Measurements from ENCODE around the gene SORBS2. TPM values are rescaled to one million over a fixed set of nuclear protein-coding genes. Genes with fewer than 3 reads are reported as not detected.

Gene SORBS2
- total RNA-seq, 1 experiment from 2014 or later = 44.5 TPM

DNA sequence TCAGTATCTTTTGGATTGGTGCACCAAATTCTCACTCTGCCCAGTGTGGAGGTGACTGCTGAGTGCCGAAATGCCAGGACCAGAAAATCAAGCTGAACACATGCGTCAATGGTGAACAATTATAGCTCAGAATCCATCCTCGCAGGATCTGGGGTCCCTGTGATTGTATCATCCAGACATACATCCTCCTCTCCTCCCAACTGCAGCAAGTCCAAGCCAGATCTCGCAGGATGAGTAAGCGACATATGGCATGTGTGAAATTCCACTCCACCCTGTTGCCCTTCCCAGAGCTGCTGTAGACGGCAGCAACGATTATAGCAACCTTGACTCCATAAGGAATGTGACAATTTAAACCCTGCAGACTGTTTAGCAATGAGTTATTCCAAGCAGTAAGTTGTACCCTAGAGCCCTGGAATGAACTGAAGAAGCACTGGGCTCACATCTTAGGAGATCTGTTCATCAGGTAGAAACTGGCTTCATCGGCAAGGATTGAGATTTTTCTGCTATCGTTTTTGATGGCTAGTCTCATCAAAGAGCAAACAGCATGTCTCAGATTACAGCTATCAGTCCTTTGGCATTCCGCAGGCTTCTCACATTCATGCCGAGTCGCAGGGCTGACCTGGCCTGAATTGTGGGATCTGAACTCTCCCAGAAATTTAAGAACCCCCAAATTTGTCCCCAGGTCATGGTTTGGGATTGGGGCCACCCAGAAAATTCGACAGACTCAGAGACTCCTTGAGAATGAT is 35.5 kb upstream of the SORBS2 start:
- peaks cover 48% of the 10 kb centered on the region for H3K36me3 Mint-ChIP-seq
- peaks cover 50% of the 10 kb centered on the region for H3K9me3 Mint-ChIP-seq
- DNase-seq (ENCODE audit: low spot score) = no peak
- peaks cover 28% of the 10 kb centered on the region for H3K4me1 Mint-ChIP-seq
- H3K27ac Mint-ChIP-seq = peak overlapping the region; percentile 75
- no peak for TF ChIP-seq FOXK1 (CRISPR knock-in tag; IDR thresholded peaks at IDR 0.05)
- no peak for TF ChIP-seq ZNF671 (CRISPR knock-in tag; IDR thresholded peaks at IDR 0.05)
- no peak overlapping the region for H3K4me3 Mint-ChIP-seq
- ChIA-PET CTCF (interaction anchor here (1.0 kb wide), 2 partner anchors 25 to 174 kb away, joined by 3 to 4 read pairs; no protein-coding TSS in a partner anchor), POLR2A (interaction anchor here (1.0 kb wide), 1 partner anchor 76 kb away, joined by 3 read pairs; no protein-coding TSS in a partner anchor)
- ATAC-seq = peak; percentile 86
- no peaks in the 10 kb centered on the region; the same call in 1 of the 2 replicates for H3K27me3 Mint-ChIP-seq (ENCODE audit: low read depth)

- ATAC-seq (no peak), DNase-seq (ENCODE audit: low spot score) (no peak)
- H3K36me3 Mint-ChIP-seq = peaks cover 45% of the 10 kb centered on the region
- H3K4me3 Mint-ChIP-seq = no peak overlapping the region
- peaks cover 28% of the 10 kb centered on the region for H3K4me1 Mint-ChIP-seq
- ChIA-PET CTCF (interaction anchor here (1.0 kb wide), 1 partner anchor 24 kb away, joined by 4 read pairs; no protein-coding TSS in a partner anchor), POLR2A (no interaction called here)
- H3K9me3 Mint-ChIP-seq = peaks cover 47% of the 10 kb centered on the region
- no peak overlapping the region; the same call in 1 of the 2 replicates for H3K27ac Mint-ChIP-seq
- H3K27me3 Mint-ChIP-seq (ENCODE audit: low read depth) = no peaks in the 10 kb centered on the region; the same call in 1 of the 2 replicates
- no peak for TF ChIP-seq NFYB (CRISPR knock-in tag; conservative IDR thresholded peaks at IDR 0.05; ENCODE audit: low read depth)
- TF ChIP-seq ZNF232 (CRISPR knock-in tag; IDR thresholded peaks at IDR 0.05) = no peak
- TF ChIP-seq TP53 (CRISPR knock-in tag; IDR thresholded peaks at IDR 0.05) = no peak
- TF ChIP-seq, protein P1, sequence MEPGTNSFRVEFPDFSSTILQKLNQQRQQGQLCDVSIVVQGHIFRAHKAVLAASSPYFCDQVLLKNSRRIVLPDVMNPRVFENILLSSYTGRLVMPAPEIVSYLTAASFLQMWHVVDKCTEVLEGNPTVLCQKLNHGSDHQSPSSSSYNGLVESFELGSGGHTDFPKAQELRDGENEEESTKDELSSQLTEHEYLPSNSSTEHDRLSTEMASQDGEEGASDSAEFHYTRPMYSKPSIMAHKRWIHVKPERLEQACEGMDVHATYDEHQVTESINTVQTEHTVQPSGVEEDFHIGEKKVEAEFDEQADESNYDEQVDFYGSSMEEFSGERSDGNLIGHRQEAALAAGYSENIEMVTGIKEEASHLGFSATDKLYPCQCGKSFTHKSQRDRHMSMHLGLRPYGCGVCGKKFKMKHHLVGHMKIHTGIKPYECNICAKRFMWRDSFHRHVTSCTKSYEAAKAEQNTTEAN (CRISPR knock-in tag; IDR thresholded peaks at IDR 0.05) = no peak
- TF ChIP-seq NR3C1 (CRISPR knock-in tag; conservative IDR thresholded peaks at IDR 0.05; ENCODE audit: low read depth) = no peak
- TF ChIP-seq STAT6 (CRISPR knock-in tag; conservative IDR thresholded peaks at IDR 0.05; ENCODE audit: low read depth) = no peak
- TF ChIP-seq ZNF532 (CRISPR knock-in tag; IDR thresholded peaks at IDR 0.05; ENCODE audit: borderline replicate concordance) = no peak
- TF ChIP-seq AFF4 (CRISPR knock-in tag; IDR thresholded peaks at IDR 0.05; ENCODE audit: borderline replicate concordance) = no peak
- no peak for TF ChIP-seq AR (CRISPR knock-in tag; IDR thresholded peaks at IDR 0.05)
- no peak for TF ChIP-seq TEAD4 (CRISPR knock-in tag; IDR thresholded peaks at IDR 0.05)
- TF ChIP-seq E2F5 (CRISPR knock-in tag; IDR thresholded peaks at IDR 0.05) = no peak
- TF ChIP-seq JUN (CRISPR knock-in tag; IDR thresholded peaks at IDR 0.05) = no peak
- TF ChIP-seq EMX1 (CRISPR knock-in tag; IDR thresholded peaks at IDR 0.05) = no peak
Observed at GRCh38 chr4:185846505-185847150, 34.6 kb upstream of the SORBS2 start.

Data from WTC11 (cell line).